Measurements from ENCODE around the gene FOXP2. TPM values are rescaled to one million over a fixed set of nuclear protein-coding genes. Genes with fewer than 3 reads are reported as not detected.

The FOXP2 gene
- total and polyA plus RNA-seq, 4 donors = 15.6 to 27.5 (median 17.8) TPM

- no peak overlapping the region for H3K4me3 ChIP-seq (ENCODE audit: low read depth, low read length)
- no peaks in the 10 kb centered on the region for H3K27me3 ChIP-seq (ENCODE audit: control insufficient read depth, insufficient read depth, low read length)
- no peaks in the 10 kb centered on the region for H3K9me3 ChIP-seq (ENCODE audit: control insufficient read depth, insufficient read depth, low read length)
- no peaks in the 10 kb centered on the region for H3K36me3 ChIP-seq (ENCODE audit: control insufficient read depth, insufficient read depth, low read length)
- no peak overlapping the region for H3K27ac ChIP-seq (ENCODE audit: low read depth, low read length)
- no peak for DNase-seq (ENCODE audit: low read depth in 4 of 6, low spot score in 6 of 6)
- H3K4me1 ChIP-seq (ENCODE audit: control insufficient read depth, insufficient read depth, low read length) = no peaks in the 10 kb centered on the region
- WGBS (ENCODE audit: insufficient coverage) = 100% methylated on average over 1 of the region's 2 CpGs
These were observed 11.6 kb upstream of the FOXP2 start for GRCh38 chr7:114402876-114403635.

- no peak for DNase-seq (ENCODE audit: low read depth in 4 of 6, low spot score in 6 of 6)
- no peaks in the 10 kb centered on the region for H3K9me3 ChIP-seq (ENCODE audit: control insufficient read depth, insufficient read depth, low read length)
- H3K27me3 ChIP-seq (ENCODE audit: control insufficient read depth, insufficient read depth, low read length) = no peaks in the 10 kb centered on the region
- 0% methylated on average over 1 of the region's 2 CpGs for WGBS (ENCODE audit: insufficient coverage)
- no peaks in the 10 kb centered on the region for H3K36me3 ChIP-seq (ENCODE audit: control insufficient read depth, insufficient read depth, low read length)
- no peaks in the 10 kb centered on the region for H3K4me1 ChIP-seq (ENCODE audit: control insufficient read depth, insufficient read depth, low read length)
- no peak overlapping the region for H3K27ac ChIP-seq (ENCODE audit: low read depth, low read length)
- no peak overlapping the region for H3K4me3 ChIP-seq (ENCODE audit: low read depth, low read length)
These were observed 9.2 kb upstream of the FOXP2 start for GRCh38 chr7:114405427-114405826.

GRCh38 chr7:114409750-114410149 lies 4.9 kb upstream of the FOXP2 start:
- DNase-seq (ENCODE audit: low read depth in 4 of 6, low spot score in 6 of 6) = no peak
- H3K36me3 ChIP-seq (ENCODE audit: control insufficient read depth, insufficient read depth, low read length) = no peaks in the 10 kb centered on the region
- no CpG with 5 or more reads among the region's 1 CpG for WGBS (ENCODE audit: insufficient coverage)

GRCh38 chr7:114412548-114412947 lies 2.1 kb upstream of the FOXP2 start:
- no peaks in the 10 kb centered on the region for H3K36me3 ChIP-seq (ENCODE audit: control insufficient read depth, insufficient read depth, low read length)
- peak in 2 of 6 donors; percentile 61 to 77 for DNase-seq (ENCODE audit: low read depth in 4 of 6, low spot score in 6 of 6)
- no peaks in the 10 kb centered on the region for H3K9me3 ChIP-seq (ENCODE audit: control insufficient read depth, insufficient read depth, low read length)
- H3K27me3 ChIP-seq (ENCODE audit: control insufficient read depth, insufficient read depth, low read length) = peaks cover 13% of the 10 kb centered on the region
- 31% methylated on average over 4 of the region's 4 CpGs for WGBS (ENCODE audit: insufficient coverage)
- no peaks in the 10 kb centered on the region for H3K4me1 ChIP-seq (ENCODE audit: control insufficient read depth, insufficient read depth, low read length)
- H3K27ac ChIP-seq (ENCODE audit: low read depth, low read length) = no peak overlapping the region
- H3K4me3 ChIP-seq (ENCODE audit: low read depth, low read length) = no peak overlapping the region

More at GRCh38 chr7:114409750-114410149, 4.9 kb upstream of the FOXP2 start:
- Histone ChIP-seq H3K27me3 (ENCODE audit: control insufficient read depth, insufficient read depth, low read length) (no peaks in the 10 kb centered on the region), H3K4me1 (ENCODE audit: control insufficient read depth, insufficient read depth, low read length) (no peaks in the 10 kb centered on the region), H3K9me3 (ENCODE audit: control insufficient read depth, insufficient read depth, low read length) (no peaks in the 10 kb centered on the region), H3K27ac (ENCODE audit: low read depth, low read length) (no peak overlapping the region), H3K4me3 (ENCODE audit: low read depth, low read length) (no peak overlapping the region)

GRCh38 chr7:114413761-114414155 lies 857 bp upstream of the FOXP2 start:
- Histone ChIP-seq H3K27ac (ENCODE audit: low read depth, low read length) (peak overlapping the region; percentile 75), H3K27me3 (ENCODE audit: control insufficient read depth, insufficient read depth, low read length) (peaks cover 17% of the 10 kb centered on the region), H3K36me3 (ENCODE audit: control insufficient read depth, insufficient read depth, low read length) (no peaks in the 10 kb centered on the region), H3K9me3 (ENCODE audit: control insufficient read depth, insufficient read depth, low read length) (no peaks in the 10 kb centered on the region), H3K4me3 (ENCODE audit: low read depth, low read length) (no peak overlapping the region), H3K4me1 (ENCODE audit: control insufficient read depth, insufficient read depth, low read length) (no peaks in the 10 kb centered on the region)
- no peak for DNase-seq (ENCODE audit: low read depth in 4 of 6, low spot score in 6 of 6)
- 21% methylated on average over 4 of the region's 4 CpGs for WGBS (ENCODE audit: insufficient coverage)

- 17% methylated on average over 7 of the region's 14 CpGs for WGBS (ENCODE audit: insufficient coverage)
- no peaks in the 10 kb centered on the region for H3K36me3 ChIP-seq (ENCODE audit: control insufficient read depth, insufficient read depth, low read length)
- H3K4me1 ChIP-seq (ENCODE audit: control insufficient read depth, insufficient read depth, low read length) = no peaks in the 10 kb centered on the region
- peak in 2 of 6 donors; percentile 53 to 62 for DNase-seq (ENCODE audit: low read depth in 4 of 6, low spot score in 6 of 6)
- peak overlapping the region; percentile 45 for H3K4me3 ChIP-seq (ENCODE audit: low read depth, low read length)
- H3K27me3 ChIP-seq (ENCODE audit: control insufficient read depth, insufficient read depth, low read length) = peaks cover 19% of the 10 kb centered on the region
- peak overlapping the region; percentile 75 for H3K27ac ChIP-seq (ENCODE audit: low read depth, low read length)
- H3K9me3 ChIP-seq (ENCODE audit: control insufficient read depth, insufficient read depth, low read length) = no peaks in the 10 kb centered on the region
These were observed 712 bp downstream of the FOXP2 start for GRCh38 chr7:114415064-114415989.

- no peak for DNase-seq (ENCODE audit: low read depth in 4 of 6, low spot score in 6 of 6)
- Histone ChIP-seq H3K9me3 (ENCODE audit: control insufficient read depth, insufficient read depth, low read length) (no peaks in the 10 kb centered on the region), H3K27me3 (ENCODE audit: control insufficient read depth, insufficient read depth, low read length) (peaks cover 19% of the 10 kb centered on the region), H3K27ac (ENCODE audit: low read depth, low read length) (peak overlapping the region; percentile 75), H3K4me3 (ENCODE audit: low read depth, low read length) (peak overlapping the region; percentile 45), H3K4me1 (ENCODE audit: control insufficient read depth, insufficient read depth, low read length) (no peaks in the 10 kb centered on the region), H3K36me3 (ENCODE audit: control insufficient read depth, insufficient read depth, low read length) (no peaks in the 10 kb centered on the region)
- WGBS (ENCODE audit: insufficient coverage) = 57% methylated on average over 2 of the region's 10 CpGs
These were observed 1.7 kb downstream of the FOXP2 start for GRCh38 chr7:114416129-114416990.

- Histone ChIP-seq H3K4me3 (ENCODE audit: low read depth, low read length) (peak overlapping the region; percentile 45), H3K4me1 (ENCODE audit: control insufficient read depth, insufficient read depth, low read length) (no peaks in the 10 kb centered on the region), H3K36me3 (ENCODE audit: control insufficient read depth, insufficient read depth, low read length) (no peaks in the 10 kb centered on the region), H3K27ac (ENCODE audit: low read depth, low read length) (no peak overlapping the region), H3K27me3 (ENCODE audit: control insufficient read depth, insufficient read depth, low read length) (peaks cover 19% of the 10 kb centered on the region), H3K9me3 (ENCODE audit: control insufficient read depth, insufficient read depth, low read length) (no peaks in the 10 kb centered on the region)
- WGBS (ENCODE audit: insufficient coverage) = no CpG with 5 or more reads among the region's 1 CpG
- peak in 1 of 6 donors; percentile 51 for DNase-seq (ENCODE audit: low read depth in 4 of 6, low spot score in 6 of 6)
These were observed 2.7 kb downstream of the FOXP2 start for GRCh38 chr7:114417290-114417689.

GRCh38 chr7:114418117-114418516 lies 3.5 kb downstream of the FOXP2 start:
- Histone ChIP-seq H3K27ac (ENCODE audit: low read depth, low read length) (no peak overlapping the region), H3K27me3 (ENCODE audit: control insufficient read depth, insufficient read depth, low read length) (peaks cover 19% of the 10 kb centered on the region), H3K9me3 (ENCODE audit: control insufficient read depth, insufficient read depth, low read length) (no peaks in the 10 kb centered on the region), H3K36me3 (ENCODE audit: control insufficient read depth, insufficient read depth, low read length) (no peaks in the 10 kb centered on the region), H3K4me1 (ENCODE audit: control insufficient read depth, insufficient read depth, low read length) (no peaks in the 10 kb centered on the region), H3K4me3 (ENCODE audit: low read depth, low read length) (peak overlapping the region; percentile 7)
- WGBS (ENCODE audit: insufficient coverage) = 54% methylated on average over 3 of the region's 4 CpGs
- DNase-seq (ENCODE audit: low read depth in 4 of 6, low spot score in 6 of 6) = no peak

All from spinal cord (tissue), 10 donors.